GM11168 (cell line): Measurements from ENCODE around the gene KLHDC1.
"Not testable (repeated sequence)": the region's sequence is repeated elsewhere in the genome, so short reads cannot be mapped to it uniquely, and the experiment has no call there.

Experiments used
- in situ Hi-C: fragments of 300-500 bp; cut with MboI; formaldehyde crosslinking; loops from one replicate; pipeline ENCODE4 v1.12.0; 2022; ENCODE audit warnings: low sequenced_read_pairs; ENCODE audit not compliant: unreplicated experiment

The KLHDC1 gene, protein sequence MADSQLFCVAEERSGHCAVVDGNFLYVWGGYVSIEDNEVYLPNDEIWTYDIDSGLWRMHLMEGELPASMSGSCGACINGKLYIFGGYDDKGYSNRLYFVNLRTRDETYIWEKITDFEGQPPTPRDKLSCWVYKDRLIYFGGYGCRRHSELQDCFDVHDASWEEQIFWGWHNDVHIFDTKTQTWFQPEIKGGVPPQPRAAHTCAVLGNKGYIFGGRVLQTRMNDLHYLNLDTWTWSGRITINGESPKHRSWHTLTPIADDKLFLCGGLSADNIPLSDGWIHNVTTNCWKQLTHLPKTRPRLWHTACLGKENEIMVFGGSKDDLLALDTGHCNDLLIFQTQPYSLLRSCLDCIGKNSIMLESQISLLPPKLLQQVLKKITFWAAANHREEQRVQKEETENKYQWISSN

DNA sequence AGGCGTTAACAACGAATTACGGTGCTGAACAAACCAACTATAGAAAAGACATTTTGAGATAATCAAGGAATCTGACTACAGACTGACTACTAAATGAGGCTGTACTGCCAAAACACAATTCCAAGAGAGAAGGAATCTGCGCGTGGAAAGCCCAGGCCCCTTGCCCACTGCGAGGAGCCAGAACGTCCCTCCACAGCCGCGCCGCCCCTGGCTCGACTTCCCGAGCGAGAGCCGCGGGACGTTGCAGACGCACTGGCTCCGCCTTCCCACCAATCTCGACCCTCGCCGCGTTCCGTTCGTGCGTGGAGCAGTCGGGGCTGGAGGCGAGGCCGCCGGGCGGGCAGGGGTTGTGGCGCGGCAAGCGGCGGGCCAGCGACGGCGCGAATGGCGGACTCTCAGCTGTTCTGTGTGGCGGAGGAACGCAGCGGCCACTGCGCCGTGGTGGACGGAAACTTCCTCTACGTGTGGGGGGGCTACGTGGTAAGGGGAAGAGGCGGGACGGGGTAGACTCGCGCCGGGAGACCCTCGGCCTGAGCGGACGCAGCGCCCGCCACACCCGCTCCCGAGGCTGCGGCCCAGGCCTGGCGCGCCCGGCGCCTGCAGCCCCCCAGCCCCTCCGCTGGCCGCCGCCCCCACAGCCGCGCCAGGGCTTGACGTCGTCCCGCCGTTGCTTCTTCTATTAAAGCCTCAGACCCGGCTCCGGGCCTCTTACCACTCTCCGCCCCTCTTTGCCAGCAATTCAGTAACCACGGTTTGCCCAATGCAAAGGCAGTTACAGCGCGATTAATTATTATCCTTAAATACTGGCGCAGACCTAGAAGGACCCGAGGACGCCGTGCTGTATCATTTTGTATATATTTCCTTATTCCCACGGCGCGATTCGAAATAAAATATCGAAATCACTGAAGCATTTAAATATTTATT, at the start of gene KLHDC1:
Gene KLHDC1 (plus strand): TSS at position 310 of the 924 bp plus-strand sequence. CDS start 75 bp downstream, at position 385.
- in situ Hi-C loops = no loop called here

DNA sequence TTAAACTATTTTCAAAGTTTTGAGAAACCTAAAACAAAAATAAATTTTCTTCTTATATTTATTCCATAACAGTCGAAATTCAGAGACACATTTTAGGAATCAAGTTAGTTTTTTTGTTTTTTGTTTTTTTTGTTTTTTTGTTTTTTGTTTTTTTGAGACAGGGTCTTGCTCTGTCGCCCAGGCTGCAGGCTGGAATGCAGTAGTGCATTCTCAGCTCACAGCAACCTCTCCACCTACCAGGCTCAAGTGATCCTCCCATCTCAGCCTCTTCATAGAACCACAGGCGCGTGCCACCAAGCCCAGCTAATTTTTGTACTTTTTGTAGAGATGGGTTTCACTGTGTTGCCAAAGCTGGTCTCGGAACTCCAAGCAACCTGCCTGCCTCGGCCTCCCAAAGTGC, 39.4 kb upstream of the KLHDC1 start:
- in situ Hi-C loops = no loop called here

DNA sequence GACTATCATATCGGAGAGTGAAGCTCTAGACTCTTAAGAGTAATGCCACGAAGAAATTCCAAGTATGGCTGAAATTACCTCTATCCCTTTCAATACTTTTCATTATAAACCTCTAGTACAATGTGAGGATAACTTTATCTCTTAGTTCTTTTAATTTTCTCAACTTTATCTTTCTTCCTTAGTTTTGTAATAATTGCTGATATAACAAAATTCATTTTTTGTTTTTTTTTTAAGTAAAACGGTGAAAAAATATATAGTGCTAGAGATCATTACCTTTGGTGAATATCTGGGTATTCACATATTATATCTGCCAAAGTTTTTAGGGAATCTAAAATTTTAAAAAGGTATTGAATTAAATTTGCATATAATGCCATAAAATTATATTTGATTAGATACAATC, 38.4 kb upstream of the KLHDC1 start:
- in situ Hi-C loops = no loop called here

DNA sequence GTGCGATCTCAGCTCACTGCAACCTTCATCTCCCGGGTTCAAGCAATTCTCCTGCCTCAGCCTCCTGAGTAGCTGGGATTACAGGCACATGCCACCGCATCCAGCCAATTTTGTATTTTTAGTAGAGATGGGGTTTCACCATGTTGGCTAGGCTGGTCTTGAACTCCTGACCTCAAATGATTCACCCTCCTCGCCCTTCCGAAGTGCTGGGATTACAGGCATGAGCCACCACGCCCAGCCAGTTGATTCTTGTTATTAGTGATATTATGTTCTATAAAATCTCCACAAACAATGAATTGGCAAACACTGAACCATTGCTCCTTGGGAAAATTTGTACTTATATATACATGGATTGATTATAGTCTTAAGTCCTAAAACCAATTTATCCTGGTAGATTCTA, 35.4 kb upstream of the KLHDC1 start:
- in situ Hi-C loops = not testable (repeated sequence)

DNA sequence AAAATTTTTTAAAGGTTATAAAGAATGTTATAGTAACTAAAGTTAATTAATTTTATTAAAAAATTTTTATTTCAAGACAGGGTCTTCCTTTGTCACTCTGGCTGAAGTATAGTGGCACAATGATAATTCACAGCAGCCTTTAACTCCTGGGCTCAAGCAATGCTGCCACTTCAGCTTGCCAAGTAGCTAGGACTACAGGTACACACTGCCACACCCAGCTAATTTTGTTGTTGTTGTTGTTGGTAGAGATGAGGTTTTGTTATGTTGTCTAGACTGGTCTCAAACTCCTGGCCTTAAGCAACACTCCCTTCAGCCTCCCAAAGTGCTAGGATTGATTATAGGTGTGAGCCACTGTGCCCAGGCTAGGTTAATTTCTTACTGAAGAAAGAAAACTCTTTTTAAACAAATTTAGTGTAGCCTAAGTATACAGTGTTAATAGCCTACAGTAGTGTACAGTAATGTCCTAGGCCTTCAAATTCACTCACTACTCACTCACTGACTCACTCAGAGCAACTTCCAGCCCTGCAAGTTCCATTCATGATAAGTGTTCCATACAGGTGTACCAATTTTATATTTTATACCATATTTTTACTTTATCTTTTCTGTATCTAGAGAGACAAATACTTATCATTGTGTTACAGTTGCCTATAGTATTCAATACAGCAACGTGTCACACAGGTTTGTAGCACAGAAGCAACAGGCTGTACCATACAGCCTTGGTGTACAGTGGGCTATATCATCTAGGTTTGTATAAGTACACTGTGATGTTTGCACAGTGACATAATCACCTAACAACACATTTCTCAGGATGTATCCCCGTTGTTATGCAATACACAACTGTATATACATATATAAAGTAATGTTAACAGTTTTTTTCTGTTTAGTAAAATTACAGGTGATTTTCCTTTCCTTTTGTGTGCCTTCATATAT, 33.1 kb upstream of the KLHDC1 start:
- in situ Hi-C loops = no loop called here

DNA sequence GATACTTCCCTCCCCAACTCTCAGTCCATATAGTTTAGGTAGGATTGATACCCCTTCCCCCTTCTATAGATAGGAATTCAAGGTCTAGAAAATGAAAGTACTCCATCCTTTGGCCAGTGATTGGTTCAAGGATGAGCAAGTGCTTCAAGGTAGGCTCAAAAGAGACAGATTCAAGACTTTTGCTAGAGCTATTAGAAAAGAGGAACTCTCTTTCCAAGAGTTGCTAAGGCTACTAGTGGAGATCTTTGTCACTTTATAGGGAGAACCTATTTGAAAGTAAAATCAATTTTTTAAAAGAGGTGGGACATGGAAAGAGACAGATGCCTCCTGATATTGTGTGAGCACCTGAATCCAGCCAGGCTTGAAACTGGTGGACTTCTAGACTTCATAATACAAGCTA, 22.4 kb upstream of the KLHDC1 start:
- in situ Hi-C loops = no loop called here

DNA sequence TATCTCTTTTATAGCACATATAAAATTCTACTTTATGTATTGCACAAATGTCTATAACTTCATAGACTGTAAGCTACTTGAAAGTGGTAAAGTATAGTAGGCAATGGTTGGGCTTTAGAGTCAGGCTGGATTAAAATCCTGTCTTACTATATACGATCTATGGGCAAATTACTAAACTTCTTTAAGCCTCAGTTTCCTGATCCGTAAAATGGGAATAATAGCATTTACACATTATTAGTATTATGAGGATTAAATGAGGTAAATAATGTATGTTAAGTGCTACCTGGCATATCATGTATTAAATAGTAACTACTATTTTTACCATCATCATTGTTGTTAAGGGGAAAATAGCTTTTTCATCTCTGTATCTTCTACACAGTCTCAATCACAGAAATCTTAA, 19.3 kb upstream of the KLHDC1 start:
- in situ Hi-C loops = no loop called here

DNA sequence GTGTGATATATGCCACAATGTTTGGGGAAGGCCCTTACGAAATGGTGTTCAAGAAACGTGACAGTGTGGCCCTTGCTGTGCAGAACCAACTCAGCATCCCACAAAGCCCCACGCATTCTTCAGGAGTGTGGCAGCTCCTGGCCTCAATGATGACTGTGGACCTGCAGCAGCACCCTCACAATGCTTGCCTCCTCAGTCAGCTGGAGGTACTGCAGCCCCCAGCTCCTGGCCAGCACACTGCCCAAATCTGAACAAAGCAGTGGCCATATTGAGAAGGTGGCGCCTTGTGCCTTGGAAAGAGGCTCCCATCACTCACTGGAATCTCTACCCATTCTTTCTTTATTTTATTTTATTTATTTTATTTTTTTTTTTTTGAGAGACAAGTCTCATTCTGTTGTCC, 15.3 kb upstream of the KLHDC1 start:
- in situ Hi-C loops = no loop called here

DNA sequence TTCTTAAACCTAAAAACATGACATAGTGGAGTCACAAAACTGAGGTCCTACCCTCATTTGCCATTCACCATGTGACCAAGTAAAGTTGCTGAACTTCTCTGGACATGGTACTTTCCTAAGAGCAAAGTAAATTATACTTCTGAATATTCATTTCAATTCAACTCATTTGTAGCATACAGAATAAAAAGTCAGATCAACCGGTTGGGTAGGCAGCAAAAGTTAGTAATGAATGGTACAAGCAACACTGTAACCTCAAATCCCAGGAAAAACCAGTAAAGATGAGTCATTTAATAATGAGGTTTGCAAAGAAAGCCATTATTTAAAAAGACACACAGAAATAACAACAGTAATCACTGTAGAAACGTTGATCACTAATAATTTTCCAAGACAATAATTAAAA, 13.6 kb upstream of the KLHDC1 start:
- in situ Hi-C loops = no loop called here

DNA sequence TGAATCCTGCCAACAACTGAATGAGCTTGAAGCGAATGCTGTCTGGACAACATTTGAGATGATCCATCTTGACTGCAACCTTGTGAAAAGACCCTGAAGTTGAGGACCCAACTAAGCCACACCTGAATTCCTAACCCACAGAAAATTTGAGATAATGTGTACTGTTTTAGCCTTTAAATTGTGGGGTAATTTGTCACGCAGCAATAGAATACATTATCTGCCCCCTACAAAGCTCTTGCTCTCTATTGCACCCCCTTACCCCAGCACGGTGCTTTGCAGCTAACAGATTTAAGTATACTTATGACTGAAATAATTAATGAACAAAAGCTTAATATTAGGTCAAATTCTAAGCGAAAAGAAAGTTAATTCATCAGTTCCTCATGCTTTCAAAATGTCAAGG, 6.5 kb upstream of the KLHDC1 start:
- in situ Hi-C loops = no loop called here

DNA sequence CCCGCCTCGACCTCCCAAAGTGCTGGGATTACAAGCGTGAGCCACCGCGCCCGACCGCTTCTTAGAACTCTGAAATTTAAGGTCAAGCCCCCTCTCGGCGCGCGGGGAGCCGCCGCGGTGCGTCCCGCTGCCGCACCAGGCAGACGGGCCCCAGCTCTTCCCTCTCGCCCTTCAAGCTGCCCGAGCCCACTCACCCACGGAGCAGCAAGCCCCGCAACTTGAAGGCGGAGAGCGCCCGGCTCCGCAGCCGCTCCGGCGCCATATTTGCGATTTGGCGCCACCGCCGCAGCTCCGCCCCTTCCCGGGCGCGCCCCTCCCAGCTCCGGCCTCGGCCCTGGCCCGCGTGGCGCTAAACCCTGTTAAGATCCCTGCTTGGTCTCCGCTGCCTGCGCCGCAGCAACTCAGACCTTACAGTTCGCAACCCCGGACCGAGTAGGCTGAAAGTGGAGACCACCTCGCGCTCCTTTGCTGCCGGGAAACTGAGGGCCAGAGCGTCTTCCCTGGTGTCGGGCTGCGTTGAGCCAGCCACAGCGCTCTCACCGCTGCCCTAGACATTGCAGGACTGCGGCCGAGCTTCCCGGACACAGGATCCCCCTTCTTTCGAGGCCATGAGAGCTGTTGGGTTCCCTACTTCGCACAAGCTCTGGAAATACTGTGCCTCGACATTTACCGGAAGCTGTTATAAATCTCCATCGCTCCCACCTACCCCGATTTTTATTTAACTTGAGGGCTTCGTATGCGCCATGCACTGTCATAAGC, 4.8 kb upstream of the KLHDC1 start, which contains the start of gene POLE2:
Gene POLE2 (minus strand): TSS at position 273 of the 759 bp plus-strand sequence. CDS start 11 bp downstream, at position 262.
- in situ Hi-C loops = no loop called here

DNA sequence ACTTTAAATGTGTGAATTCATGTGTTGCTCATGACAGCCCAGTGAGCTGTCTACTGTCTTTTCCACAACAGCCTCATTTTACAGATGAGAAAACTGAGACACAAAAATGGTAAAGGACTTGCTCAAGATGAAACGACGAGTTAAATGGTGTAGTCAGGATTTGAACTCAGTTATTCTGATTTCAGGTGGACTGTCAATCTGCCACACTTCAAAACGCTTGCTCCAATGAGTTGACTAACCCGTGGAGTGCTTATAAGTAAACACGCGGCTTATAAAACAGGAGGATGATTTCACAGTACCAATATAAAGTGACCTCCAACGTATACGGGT, 4.3 kb upstream of the KLHDC1 start:
- in situ Hi-C loops = no loop called here

DNA sequence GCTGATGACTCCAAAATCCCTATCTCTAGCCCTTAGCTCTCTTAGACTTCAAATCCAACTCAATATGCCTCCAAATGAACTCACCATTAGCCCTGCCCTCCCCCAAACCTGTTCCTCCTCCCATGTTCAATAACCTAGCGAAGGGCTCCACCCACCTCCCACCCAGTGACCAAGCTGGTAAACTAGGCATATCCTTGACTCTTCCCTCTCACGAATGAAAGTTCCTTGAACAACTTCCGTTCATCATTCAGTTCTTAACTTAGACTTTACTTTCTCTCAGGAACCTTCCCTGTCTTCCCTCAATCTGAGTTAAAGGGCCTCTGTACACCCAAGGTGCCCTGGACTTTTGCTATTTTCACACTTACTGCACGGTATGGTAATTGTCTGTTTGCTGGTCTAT, 1.9 kb upstream of the KLHDC1 start:
- in situ Hi-C loops = no loop called here

DNA sequence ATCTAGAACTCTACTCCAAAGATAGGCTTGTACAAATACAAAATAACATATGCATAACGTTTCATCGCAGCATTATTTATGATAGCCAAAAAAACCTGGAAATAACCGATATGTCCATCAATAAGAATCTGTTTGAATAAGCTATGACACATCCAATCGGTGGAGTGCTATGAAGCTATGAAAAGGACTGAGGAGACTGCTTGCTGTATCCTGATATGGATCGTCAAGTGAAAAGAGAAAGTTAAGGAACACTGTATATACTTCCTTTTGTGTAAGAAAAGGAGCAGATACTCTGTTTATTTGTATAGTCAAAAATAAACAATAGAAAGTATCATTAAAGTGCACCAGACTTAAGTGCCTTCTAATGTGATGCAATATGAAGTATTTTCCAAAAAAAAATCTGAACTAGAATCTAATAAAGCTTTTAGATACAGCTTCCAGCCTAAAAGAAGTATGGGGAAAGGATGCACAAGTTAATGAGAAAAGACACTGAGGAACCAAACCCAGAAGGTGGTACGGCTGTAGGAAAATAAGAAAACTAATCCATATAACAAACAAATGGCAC, 645 bp upstream of the KLHDC1 start:
- in situ Hi-C loops = no loop called here

DNA sequence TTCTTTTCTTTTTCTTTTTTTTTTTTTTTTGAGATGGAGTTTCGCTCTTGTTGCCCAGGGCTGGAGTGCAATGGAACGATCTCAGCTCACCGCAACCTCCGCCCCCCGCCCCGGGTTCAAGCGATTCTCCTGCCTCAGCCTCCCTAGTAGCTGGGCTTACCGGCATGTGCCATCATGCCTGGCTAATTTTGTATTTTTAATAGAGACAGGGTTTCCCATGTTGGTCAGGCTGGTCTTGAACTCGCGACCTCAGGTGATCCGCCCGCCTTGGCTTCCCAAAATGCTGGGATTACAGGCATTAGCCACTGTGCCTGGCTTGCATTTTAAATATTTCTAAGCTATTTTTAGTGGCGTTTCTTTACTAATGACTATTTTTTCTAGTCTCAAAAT, 810 bp downstream of the KLHDC1 start:
- in situ Hi-C loops = not testable (repeated sequence)

DNA sequence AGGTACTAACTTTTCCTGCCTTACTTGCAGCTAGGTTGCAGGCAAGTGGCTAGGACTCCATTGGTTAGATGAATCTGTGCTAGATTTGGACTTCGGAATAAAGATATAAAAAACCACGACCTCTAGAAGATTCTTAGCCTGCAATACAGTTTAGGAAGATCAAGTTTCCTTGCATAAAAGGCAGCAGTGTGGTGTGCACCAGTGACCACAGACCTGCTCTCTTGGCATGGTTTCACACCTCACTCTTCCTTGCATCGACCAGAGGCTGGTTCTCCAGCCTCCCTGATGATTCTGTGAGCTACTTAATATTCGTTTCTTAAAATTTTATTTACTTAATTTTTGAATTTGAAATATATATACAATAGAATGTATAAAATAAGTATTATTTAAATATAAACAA, 9.8 kb downstream of the KLHDC1 start:
- in situ Hi-C loops = no loop called here

DNA sequence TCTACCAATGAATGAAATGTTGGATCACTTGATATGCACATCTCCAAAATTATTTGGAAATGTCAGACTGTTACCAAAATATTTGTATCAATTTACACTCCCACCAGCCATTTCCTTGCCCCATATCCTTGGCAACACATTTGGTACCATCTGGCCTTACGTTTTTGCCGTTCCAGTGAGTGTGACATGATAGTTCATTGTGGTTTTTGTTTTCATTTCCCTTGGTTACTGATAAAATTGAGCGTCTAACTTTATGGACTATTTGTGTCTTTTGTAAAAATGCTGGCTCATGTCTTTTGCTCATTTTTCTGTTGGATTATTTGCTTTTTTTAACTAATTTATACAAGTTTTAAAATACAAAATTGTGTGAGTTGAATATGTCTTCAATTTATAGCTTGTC, 11.0 kb downstream of the KLHDC1 start:
- in situ Hi-C loops = no loop called here

DNA sequence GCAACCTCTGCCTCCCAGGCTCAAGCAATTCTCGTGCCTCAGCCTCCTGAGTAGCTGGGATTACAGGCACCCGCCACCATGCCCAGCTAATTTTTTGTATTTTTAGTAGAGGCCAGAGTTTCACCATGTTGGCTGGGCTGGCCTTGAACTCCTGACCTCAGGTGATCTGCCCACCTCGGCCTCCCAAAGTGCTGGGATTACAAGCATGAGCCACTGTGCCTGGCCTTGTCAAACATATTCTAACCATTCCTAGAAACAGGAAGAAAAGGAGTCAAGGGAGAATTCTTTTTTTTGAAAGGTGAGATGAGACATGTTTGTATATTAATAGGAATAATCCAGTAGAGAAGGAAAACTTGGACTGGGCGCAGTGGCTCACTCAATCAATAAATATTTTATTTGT, 11.6 kb downstream of the KLHDC1 start:
- in situ Hi-C loops = not testable (repeated sequence)

DNA sequence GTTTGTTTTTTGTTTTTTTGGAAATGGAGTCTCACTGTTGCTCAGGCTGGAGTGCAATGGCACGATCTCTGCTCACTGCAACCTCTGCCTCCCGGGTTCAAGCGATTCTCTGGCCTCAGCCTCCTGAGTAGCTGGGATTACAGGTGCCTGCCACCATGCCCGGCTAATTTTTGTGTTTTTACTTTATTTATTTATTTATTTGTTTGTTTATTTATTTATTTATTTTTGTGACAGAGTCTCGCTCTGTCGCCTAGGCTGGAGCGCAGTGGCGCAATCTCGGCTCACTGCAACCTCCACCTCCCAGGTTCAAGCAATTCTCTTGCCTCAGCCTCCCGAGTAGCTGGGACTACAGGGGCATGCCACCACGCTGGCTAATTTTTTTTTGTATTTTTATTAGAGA, 18.1 kb downstream of the KLHDC1 start:
- in situ Hi-C loops = not testable (repeated sequence)
